Activated T-cell treated with anti-CD3 and anti-CD28 coated beads, Interleukin-2, amount 50 U/mL, for 4 hours (primary cell): ENCODE results near the gene GRIN1. TPM values are rescaled to one million over a fixed set of nuclear protein-coding genes. Genes with fewer than 3 reads are reported as not detected.

Experiments
- ATAC-seq, 2 donors: fragments of 200-7000 bp; cut with Tn5 transposase; one replicate each; pipeline ENCODE4 v1.10.0; 2021
- DNase-seq: peaks from one replicate; pipeline ENCODE4 v3.0.0-alpha.2; 2020
- H3K27me3 Mint-ChIP-seq: one replicate; pipeline ENCODE4 v1.8.0; 2021; ENCODE audit warnings: low read depth, mixed read lengths
- H3K36me3 Mint-ChIP-seq: one replicate; pipeline ENCODE4 v1.8.0; 2022; ENCODE audit warnings: mixed read lengths; ENCODE audit not compliant: insufficient read depth
- H3K4me1 Mint-ChIP-seq: one replicate; pipeline ENCODE4 v1.8.0; 2021; ENCODE audit warnings: low read depth, mixed read lengths
- H3K4me3 Mint-ChIP-seq: one replicate; pipeline ENCODE4 v1.8.0; 2021; ENCODE audit warnings: mild to moderate bottlenecking, moderate library complexity, mixed read lengths
- H3K9me3 Mint-ChIP-seq: one replicate; pipeline ENCODE4 v1.8.0; 2021; ENCODE audit warnings: mixed read lengths
- total RNA-seq, 3 donors: library from RNA; stranded (reverse); gene quantifications; one replicate each; pipeline ENCODE4 v1.2.1, GENCODE V29; 2021

Gene GRIN1
- total RNA-seq, 3 donors from 2014 or later, result 0.13 to 0.26 TPM; not detected in 1

GRCh38 chr9:137167277-137167746 lies 28.4 kb downstream of the GRIN1 start:
- peaks cover 4% of the 10 kb centered on the region for H3K4me1 Mint-ChIP-seq
- DNase-seq (no peak), ATAC-seq (no peak)
- H3K36me3 Mint-ChIP-seq, result no peaks in the 10 kb centered on the region
- no peaks in the 10 kb centered on the region for H3K9me3 Mint-ChIP-seq
- no peak overlapping the region for H3K4me3 Mint-ChIP-seq
- peaks cover 48% of the 10 kb centered on the region for H3K27me3 Mint-ChIP-seq

- H3K9me3 Mint-ChIP-seq, result no peaks in the 10 kb centered on the region
- H3K4me1 Mint-ChIP-seq, result peaks cover 4% of the 10 kb centered on the region
- DNase-seq, result no peak
- no peak overlapping the region for H3K4me3 Mint-ChIP-seq
- peak; percentile 4 to 21 for ATAC-seq
- no peaks in the 10 kb centered on the region for H3K36me3 Mint-ChIP-seq
- H3K27me3 Mint-ChIP-seq, result peaks cover 46% of the 10 kb centered on the region
Observed at GRCh38 chr9:137167747-137168572, 29.0 kb downstream of the GRIN1 start.

GRCh38 chr9:137168573-137168903 lies 29.6 kb downstream of the GRIN1 start:
- no peaks in the 10 kb centered on the region for H3K9me3 Mint-ChIP-seq
- no peak overlapping the region for H3K4me3 Mint-ChIP-seq
- DNase-seq (no peak), ATAC-seq (peak; percentile 24 to 31)
- peaks cover 4% of the 10 kb centered on the region for H3K4me1 Mint-ChIP-seq
- H3K27me3 Mint-ChIP-seq, result peaks cover 47% of the 10 kb centered on the region
- no peaks in the 10 kb centered on the region for H3K36me3 Mint-ChIP-seq

DNA sequence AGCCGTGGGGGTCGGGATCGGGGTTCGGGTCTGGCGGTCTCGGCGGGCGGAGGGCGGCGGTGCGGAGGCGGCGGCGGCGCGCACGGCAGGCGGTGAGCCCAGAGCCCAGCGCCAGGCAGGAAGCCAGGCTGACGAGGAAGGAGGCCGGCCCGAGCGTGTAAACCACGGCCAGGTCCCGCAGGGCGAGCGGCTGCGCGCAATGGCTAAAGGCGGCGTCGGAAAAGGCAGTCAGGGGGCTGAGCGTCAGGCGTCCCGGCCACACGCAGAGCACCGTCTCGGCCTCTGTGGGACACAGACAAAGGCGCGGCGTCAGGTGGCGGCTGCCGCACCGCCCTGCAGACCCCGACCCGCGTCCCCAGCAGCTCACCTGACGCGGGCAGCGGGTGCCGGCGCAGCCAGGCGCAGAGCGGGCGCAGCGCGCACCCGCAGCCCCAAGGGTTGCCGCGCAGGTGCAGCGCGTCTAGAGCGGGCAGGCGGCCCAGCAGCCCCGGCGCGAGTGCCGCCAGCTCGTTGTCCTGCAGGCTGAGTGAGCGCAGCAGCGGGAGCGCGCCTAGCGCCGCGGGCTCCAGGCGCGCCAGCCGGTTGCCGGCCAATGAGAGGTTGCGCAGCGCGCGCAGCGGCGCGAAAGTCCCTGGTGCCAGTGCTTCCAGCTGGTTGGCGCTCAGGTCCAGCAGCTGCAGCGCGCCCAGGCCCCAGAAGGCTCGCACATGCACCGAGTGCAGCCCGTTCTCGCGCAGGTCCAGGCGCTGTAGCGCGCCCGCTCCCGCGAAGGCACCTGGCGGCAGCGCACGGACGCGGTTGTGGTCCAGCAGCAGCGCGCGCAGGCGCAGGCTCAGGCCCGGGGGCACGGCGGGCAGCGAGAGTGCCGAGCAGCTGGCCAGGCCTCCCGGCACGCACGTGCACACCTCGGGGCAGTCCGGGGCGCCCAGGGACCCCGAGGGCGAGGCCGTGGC lies 30.2 kb downstream of the GRIN1 start:
- Mint-ChIP-seq H3K36me3 (no peaks in the 10 kb centered on the region), H3K27me3 (peaks cover 44% of the 10 kb centered on the region)
- DNase-seq, result no peak

DNA sequence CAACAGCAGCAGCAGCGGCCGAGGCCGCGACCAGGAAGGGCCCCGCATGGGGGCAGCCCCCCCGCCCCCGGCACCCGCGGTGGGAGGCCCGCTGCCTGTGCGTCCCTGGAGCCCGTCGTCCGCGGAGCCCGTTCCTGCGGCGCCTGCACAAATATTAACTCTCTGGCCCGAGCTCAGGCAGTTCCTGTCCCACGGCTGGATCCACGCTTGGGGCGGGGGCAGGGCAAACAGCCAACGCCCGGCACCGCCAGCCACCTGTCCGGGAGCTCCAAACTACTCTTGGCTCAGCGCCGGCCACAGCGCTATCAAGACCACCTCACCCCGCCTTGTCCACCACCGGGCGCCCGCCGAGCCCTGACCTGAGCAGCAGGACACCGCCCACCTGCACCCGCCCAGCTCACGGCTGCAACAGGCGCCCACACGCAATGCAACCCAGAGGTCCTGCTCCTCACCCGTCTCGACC lies 31.0 kb downstream of the GRIN1 start, which contains the start of gene LRRC26:
TSS of gene LRRC26 (minus strand) at position 156 of the 463 bp plus-strand sequence. CDS start at position 48, 108 bp downstream.
- Mint-ChIP-seq H3K36me3 (no peaks in the 10 kb centered on the region), H3K4me3 (no peak within 1 kb of the TSS), H3K4me1 (peaks cover 4% of the 10 kb centered on the region), H3K9me3 (no peaks in the 10 kb centered on the region), H3K27me3 (peaks cover 38% of the 10 kb centered on the region)
- ATAC-seq (no peak), DNase-seq (no peak)

More for the DNA sequence above, 30.2 kb downstream of the GRIN1 start:
- peak; percentile 22 to 42 for ATAC-seq
- Mint-ChIP-seq H3K4me1 (peaks cover 4% of the 10 kb centered on the region), H3K4me3 (no peak overlapping the region), H3K9me3 (no peaks in the 10 kb centered on the region)

DNA sequence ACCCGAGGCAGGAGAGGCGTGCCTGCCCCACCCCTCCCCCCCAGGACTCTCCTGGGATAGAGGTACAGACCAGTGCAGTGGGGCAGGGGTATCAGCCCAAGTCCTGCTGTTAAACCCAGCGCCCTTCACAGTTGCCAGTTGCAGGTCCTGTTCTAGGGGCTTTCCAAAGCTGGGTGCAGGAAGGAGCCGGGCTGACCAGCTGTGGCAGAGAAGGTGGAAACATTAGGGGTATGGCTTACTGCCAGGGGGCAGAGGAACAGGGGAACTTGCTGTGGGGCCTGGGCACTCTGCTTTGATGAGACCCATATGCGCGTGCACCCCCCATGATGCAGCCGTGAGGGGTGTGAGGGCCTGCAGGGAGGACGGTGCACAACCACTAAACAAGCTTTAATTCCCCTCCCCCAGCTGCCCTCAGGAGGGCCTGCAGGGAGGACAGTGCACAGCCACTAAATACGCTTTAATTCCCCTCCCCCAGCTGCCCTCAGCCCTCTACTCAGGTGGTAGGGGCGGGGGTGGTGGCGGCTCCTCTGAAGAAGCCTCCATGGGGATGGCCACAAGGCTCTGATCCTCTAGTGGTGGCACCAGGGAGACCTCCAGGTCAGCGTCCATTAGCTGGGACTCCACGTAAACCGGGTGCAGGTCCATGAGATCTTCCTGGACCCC lies 31.7 kb downstream of the GRIN1 start:
- Mint-ChIP-seq H3K9me3 (no peaks in the 10 kb centered on the region), H3K27me3 (peaks cover 31% of the 10 kb centered on the region), H3K4me1 (peaks cover 4% of the 10 kb centered on the region), H3K36me3 (no peaks in the 10 kb centered on the region), H3K4me3 (no peak overlapping the region)
- no peak for ATAC-seq
- DNase-seq, result no peak

DNA sequence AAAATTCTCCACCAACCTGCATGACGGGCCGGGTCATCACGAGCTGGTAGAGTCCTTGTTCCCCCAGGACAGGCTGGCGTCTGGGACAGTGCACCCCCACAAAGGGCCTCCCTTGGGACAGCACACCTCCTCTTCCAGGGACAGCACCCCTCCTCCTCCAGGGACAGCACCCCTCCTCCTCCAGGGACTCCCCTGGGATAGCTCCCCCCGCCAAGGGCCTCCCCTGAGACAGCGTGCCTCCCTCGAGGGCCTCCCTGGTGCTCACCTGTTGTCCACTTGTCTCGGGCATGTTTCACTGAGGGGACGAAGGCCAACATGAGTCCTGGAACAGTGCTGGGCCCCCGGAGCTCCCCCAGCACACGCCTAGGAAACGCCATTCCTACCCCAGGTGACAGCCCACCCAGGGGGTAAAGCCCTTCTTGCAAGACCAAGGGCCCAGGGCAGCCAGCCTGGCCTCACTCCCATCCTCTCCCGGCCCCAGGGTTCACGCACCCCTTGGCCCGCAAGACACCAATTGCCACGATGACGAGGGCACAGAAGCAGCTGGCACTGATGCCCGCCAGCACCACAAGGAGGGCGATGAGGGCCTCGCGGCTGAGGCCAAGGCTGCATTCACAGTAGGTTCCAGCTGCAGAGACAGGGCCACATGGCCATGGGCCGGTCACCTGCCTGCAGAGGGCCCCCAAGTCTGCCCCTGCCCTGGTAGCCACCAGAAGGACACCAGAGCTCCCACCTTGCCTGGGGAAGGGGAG lies 32.4 kb downstream of the GRIN1 start:
- H3K36me3 Mint-ChIP-seq, result no peaks in the 10 kb centered on the region

DNA sequence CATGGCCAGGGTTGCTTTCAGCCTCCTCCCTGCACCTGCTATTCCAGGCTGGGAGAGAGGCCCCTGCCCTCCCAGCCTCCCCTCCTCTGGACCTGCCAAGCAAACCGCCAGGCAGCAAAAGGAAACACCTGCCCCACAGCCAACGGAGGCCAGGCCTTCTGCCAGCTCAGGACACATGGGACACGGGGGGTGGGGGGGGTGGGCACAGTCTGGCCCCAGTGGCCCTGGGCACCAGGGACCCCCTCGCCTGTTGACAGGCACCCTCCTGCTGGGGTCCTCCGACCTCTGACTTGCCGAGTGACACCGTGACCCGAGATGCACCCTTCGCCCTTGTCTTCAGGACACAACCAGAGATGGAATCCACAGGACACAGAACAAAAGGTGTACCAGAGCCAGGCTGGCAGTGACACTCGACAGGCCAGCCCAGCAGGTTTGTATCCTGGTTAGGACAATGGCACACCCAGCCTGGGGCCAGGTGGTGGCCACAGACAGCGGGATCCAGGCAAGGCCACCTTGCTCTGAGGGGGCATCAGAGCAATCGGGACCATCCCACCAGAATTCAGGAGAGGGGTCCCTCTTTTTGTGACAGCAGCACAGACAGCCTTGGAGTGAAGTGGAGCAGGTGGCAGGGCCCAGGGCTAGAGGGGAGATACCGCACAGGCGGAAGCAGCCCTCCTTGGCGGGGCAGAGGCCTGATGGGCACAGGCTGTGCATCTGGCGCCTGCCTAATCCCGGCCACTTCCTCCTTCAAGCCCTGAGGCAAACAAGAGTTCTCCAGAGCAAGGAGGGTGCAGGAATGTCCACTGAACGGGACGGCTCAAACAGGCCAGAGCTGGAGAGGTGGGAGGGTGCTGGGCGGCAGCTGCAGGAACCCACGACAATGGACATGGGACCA lies 34.2 kb downstream of the GRIN1 start:
- Mint-ChIP-seq H3K9me3 (no peaks in the 10 kb centered on the region), H3K4me1 (peaks cover 1% of the 10 kb centered on the region), H3K36me3 (peaks cover 3% of the 10 kb centered on the region), H3K27me3 (peaks cover 18% of the 10 kb centered on the region), H3K4me3 (no peak overlapping the region)
- ATAC-seq (no peak), DNase-seq (no peak)

More for the DNA sequence above, 32.4 kb downstream of the GRIN1 start:
- no peak for DNase-seq
- no peak for ATAC-seq
- no peak overlapping the region for H3K4me3 Mint-ChIP-seq
- no peaks in the 10 kb centered on the region for H3K9me3 Mint-ChIP-seq
- H3K27me3 Mint-ChIP-seq, result peaks cover 24% of the 10 kb centered on the region
- H3K4me1 Mint-ChIP-seq, result peaks cover 4% of the 10 kb centered on the region

DNA sequence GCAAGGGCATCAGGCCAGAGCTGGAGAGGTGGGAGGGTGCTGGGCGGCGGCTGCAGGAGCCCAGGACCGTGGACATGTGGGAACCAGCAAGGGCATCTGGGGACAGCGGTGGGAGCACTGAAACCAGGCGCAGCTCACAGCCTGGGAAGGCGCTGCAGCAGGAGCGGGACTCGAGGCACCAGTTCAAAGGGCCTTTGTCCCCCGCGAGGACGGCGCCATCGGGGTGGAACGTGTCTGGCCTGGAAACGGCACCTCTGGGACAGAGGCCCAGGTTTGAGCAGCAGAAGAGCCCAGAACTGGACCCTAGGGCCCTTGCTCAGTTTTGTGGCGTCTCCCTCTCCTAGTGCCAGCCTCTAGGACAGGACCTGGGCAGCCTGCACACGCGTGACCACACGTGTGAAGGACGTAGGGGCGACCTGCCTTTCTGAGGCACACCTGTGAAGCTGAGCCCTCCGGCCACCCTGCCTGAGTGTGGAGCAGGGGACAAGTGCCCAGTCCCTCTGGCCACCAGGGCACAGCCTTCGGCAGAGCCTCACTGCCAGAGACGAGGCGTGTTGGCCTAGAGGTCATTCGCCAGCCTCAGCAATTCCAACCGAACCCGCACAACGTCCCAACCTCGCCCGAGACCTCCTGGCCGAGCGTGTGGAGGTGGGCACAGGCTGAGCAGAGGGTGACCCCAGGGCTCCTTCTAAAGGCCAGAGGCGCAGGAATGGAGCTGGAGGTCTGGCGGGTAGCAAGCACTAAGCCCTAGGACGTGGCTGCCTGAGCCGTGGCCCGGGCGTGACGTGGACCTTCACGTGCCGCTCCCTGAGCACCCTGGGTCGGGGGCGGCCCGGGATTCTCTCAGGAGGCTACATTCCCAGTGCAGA lies 35.1 kb downstream of the GRIN1 start:
- Mint-ChIP-seq H3K36me3 (peaks cover 3% of the 10 kb centered on the region), H3K9me3 (no peaks in the 10 kb centered on the region), H3K27me3 (peaks cover 16% of the 10 kb centered on the region), H3K4me1 (no peaks in the 10 kb centered on the region), H3K4me3 (no peak overlapping the region)
- DNase-seq (no peak), ATAC-seq (no peak)

DNA sequence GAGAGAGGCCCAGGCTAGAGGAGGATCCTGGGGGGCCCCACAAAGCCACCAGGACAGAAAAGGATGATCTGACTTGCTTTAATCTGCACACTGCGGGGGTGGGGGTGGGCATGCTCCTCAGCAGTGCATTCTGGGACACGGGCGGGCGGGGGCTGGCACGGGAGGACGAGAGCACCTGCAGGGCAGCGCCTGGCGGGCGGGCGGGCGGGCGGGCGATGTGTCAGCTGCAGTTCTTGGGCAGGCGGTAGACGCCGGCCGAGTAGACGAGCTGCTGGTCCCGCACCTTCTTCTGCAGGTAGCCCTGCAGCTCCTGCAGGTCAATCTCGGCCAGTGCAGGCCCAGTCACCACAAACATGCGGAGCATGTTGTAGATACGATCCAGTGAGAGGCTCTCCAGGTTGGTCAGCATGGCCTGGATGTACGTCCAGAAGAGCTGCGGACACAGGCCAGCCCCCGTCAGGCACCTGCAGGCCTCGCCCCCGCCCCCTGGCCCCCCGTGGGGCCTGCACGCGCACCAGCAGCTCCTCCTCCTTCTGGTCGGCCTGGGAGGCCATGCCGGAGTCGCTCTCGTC lies 35.9 kb downstream of the GRIN1 start:
- Mint-ChIP-seq H3K4me3 (no peak overlapping the region), H3K4me1 (no peaks in the 10 kb centered on the region), H3K9me3 (no peaks in the 10 kb centered on the region), H3K27me3 (peaks cover 16% of the 10 kb centered on the region), H3K36me3 (peaks cover 3% of the 10 kb centered on the region)
- DNase-seq (peak; percentile 18), ATAC-seq (peak in 1 of 2 donors; percentile 24)

GRCh38 chr9:137175345-137175961 lies 36.5 kb downstream of the GRIN1 start:
- no peak overlapping the region for H3K4me3 Mint-ChIP-seq
- DNase-seq (no peak), ATAC-seq (peak; percentile 19 to 37)

More at GRCh38 chr9:137175345-137175961, 36.5 kb downstream of the GRIN1 start:
- Mint-ChIP-seq H3K27me3 (peaks cover 10% of the 10 kb centered on the region), H3K9me3 (no peaks in the 10 kb centered on the region), H3K36me3 (peaks cover 3% of the 10 kb centered on the region), H3K4me1 (no peaks in the 10 kb centered on the region)
